Osteoblast (primary cell): ENCODE data around the gene FAS. TPM values are rescaled to one million over a fixed set of nuclear protein-coding genes. Genes with fewer than 3 reads are reported as not detected.
A peak's percentile ranks its signal among the peaks of the same experiment; 100 is the strongest.

ENCODE experiments used
- DNase-seq: peaks from one replicate; pipeline ENCODE4 v3.0.0; 2011; ENCODE audit warnings: low spot score, mixed read lengths; ENCODE audit not compliant: insufficient read length; ENCODE audit errors: missing footprints
- H2AFZ ChIP-seq: 2 replicates; pipeline ENCODE4 v1.6.0; 2011; ENCODE audit warnings: mild to moderate bottlenecking, low read length
- H3K27ac ChIP-seq: 2 replicates; pipeline ENCODE4 v1.5.1; 2011; ENCODE audit warnings: mild to moderate bottlenecking, low read depth, low read length, moderate library complexity
- H3K27me3 ChIP-seq: 2 replicates; pipeline ENCODE4 v1.6.0; 2012; ENCODE audit warnings: mild to moderate bottlenecking, control low read depth, inconsistent platforms, low read length, moderate library complexity; ENCODE audit not compliant: insufficient read depth
- H3K36me3 ChIP-seq: 2 replicates; pipeline ENCODE4 v1.5.1; 2011; ENCODE audit warnings: mild to moderate bottlenecking, low read length, control low read depth, moderate library complexity; ENCODE audit not compliant: insufficient read depth
- H3K4me1 ChIP-seq: 2 replicates; pipeline ENCODE4 v1.5.1; 2011; ENCODE audit warnings: mild to moderate bottlenecking, low read length, control low read depth, moderate library complexity; ENCODE audit not compliant: insufficient read depth
- H3K4me2 ChIP-seq: 2 replicates; pipeline ENCODE4 v1.6.0; 2011; ENCODE audit warnings: mild to moderate bottlenecking, low read length; ENCODE audit not compliant: insufficient read depth
- H3K4me3 ChIP-seq: fragments of 200-600 bp; sonication (generic); 3 replicates; pipeline ENCODE4 v1.5.1; 2012; ENCODE audit warnings: mild to moderate bottlenecking, low read length, inconsistent platforms; ENCODE audit not compliant: insufficient read depth
- H3K79me2 ChIP-seq: 2 replicates; pipeline ENCODE4 v1.6.0; 2012; ENCODE audit warnings: mild to moderate bottlenecking, low read length, control low read depth, inconsistent platforms; ENCODE audit not compliant: insufficient read depth
- H3K9me3 ChIP-seq: 2 replicates; pipeline ENCODE4 v1.5.1; 2011; ENCODE audit warnings: low read depth, low read length, control low read depth
- H4K20me1 ChIP-seq: 2 replicates; pipeline ENCODE4 v1.6.0; 2012; ENCODE audit warnings: mild to moderate bottlenecking, low read length, control low read depth; ENCODE audit not compliant: insufficient read depth
- total RNA-seq: library from RNA; depleted of rRNA; stranded (reverse); fragments of >200 nt; gene quantifications from 2 replicates; pipeline ENCODE4 v1.2.3, GENCODE V29; 2012
- TF ChIP-seq, protein P1 (sequence below): IDR thresholded peaks from 2 replicates; pipeline ENCODE4 v1.5.1; 2011; ENCODE audit warnings: mild to moderate bottlenecking, low read depth, low read length, moderate library complexity; ENCODE audit errors: extremely low read depth

FAS gene
- total RNA-seq, 1 donor = 49.6 TPM

DNA sequence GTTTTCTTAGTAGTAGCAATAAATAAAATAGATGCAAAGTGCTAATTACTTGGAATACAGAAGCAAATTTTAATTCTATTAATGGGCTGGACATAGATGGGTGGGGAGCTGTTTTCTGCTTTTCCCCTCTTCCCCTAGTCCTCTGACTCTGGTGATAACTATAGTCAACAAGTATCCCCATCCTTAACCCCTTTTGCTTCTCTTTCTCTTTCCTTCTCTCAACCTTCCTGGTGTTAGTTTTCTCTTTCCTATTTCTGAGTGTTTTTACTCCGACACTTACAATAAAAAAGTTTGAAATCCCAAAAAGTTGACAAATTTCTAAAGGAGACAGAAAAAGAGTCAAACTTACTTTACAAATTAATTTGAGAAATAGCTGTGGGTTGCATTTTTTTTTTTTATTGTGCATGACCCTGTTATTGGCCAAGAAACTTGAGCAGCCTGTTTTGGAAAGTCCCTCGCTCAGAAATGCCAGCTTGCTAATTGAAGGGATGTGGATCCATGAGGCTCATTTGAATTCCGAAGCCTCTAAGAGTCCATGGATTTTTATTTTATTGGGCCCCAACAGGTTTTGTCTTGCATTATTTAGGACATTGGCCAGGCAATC, 2.4 kb downstream of the FAS start:
- DNase-seq = no peak

DNA sequence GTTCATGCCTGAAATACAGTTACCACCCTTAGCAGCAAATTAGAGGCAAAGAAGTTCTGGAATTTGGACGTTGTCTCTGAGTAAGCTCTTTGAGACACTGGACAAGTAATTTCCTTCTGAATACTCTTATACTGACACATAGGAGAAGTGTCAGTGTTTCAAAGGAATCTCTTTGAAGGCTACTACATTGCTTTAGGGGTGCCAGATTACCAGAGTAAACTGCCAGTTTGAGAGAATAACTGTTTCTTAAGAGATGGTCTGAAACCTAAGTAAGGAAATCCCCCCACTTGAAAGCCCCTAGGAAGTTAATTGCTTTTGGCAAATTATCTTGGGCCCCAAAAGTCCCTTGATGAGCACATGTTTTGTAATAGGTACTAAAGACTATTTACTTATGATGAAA, 3.4 kb downstream of the FAS start:
- DNase-seq = no peak
- Histone ChIP-seq H3K36me3 (no peaks in the 10 kb centered on the region), H3K4me3 (peak overlapping the region; percentile 27), H3K4me1 (peaks cover 33% of the 10 kb centered on the region), H2AFZ (no peak overlapping the region), H3K27me3 (no peaks in the 10 kb centered on the region), H3K27ac (peak overlapping the region; percentile 4), H3K9me3 (no peaks in the 10 kb centered on the region), H4K20me1 (no peaks in the 10 kb centered on the region), H3K4me2 (peak overlapping the region; percentile 81), H3K79me2 (peaks cover 76% of the 10 kb centered on the region)
- TF ChIP-seq, protein P1, sequence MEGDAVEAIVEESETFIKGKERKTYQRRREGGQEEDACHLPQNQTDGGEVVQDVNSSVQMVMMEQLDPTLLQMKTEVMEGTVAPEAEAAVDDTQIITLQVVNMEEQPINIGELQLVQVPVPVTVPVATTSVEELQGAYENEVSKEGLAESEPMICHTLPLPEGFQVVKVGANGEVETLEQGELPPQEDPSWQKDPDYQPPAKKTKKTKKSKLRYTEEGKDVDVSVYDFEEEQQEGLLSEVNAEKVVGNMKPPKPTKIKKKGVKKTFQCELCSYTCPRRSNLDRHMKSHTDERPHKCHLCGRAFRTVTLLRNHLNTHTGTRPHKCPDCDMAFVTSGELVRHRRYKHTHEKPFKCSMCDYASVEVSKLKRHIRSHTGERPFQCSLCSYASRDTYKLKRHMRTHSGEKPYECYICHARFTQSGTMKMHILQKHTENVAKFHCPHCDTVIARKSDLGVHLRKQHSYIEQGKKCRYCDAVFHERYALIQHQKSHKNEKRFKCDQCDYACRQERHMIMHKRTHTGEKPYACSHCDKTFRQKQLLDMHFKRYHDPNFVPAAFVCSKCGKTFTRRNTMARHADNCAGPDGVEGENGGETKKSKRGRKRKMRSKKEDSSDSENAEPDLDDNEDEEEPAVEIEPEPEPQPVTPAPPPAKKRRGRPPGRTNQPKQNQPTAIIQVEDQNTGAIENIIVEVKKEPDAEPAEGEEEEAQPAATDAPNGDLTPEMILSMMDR = no peak

More for the DNA sequence above, 2.4 kb downstream of the FAS start:
- H3K27me3 ChIP-seq = no peaks in the 10 kb centered on the region
- H2AFZ ChIP-seq = no peak overlapping the region
- H3K4me1 ChIP-seq = peaks cover 34% of the 10 kb centered on the region
- H3K79me2 ChIP-seq = peaks cover 72% of the 10 kb centered on the region
- TF ChIP-seq, protein P1 = no peak
- H3K4me2 ChIP-seq = peak overlapping the region; percentile 81
- H3K9me3 ChIP-seq = no peaks in the 10 kb centered on the region
- H3K36me3 ChIP-seq = no peaks in the 10 kb centered on the region
- H3K27ac ChIP-seq = peak overlapping the region; percentile 4
- peak overlapping the region; percentile 48 for H3K4me3 ChIP-seq
- no peaks in the 10 kb centered on the region for H4K20me1 ChIP-seq

- Histone ChIP-seq H2AFZ (no peak overlapping the region), H3K4me3 (no peak overlapping the region), H3K27me3 (no peaks in the 10 kb centered on the region), H3K9me3 (no peaks in the 10 kb centered on the region), H3K79me2 (peaks cover 78% of the 10 kb centered on the region), H3K36me3 (no peaks in the 10 kb centered on the region), H3K27ac (no peak overlapping the region), H4K20me1 (no peaks in the 10 kb centered on the region), H3K4me1 (peaks cover 32% of the 10 kb centered on the region), H3K4me2 (no peak overlapping the region)
- TF ChIP-seq, protein P1 = no peak
- no peak for DNase-seq
Measured at GRCh38 chr10:88995156-88995876, 4.7 kb downstream of the FAS start.

DNA sequence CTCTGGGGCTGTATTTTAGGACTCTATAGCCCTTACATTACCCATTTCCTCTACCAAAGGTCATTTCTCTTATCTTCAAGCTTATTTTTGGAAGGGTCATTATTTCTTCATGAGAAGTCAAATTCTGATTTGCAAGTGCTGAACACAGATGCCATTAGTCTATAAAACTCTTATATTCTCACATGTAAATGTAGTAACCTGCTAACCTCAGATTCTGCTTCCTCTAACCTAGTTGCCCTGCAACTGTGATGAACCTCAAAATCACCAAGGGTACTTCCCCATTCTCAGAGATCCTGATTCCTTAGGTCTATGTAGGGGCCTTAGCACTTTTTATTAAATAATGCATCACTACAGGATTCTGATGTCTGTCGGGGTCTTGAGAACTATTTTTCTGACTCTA, 6.3 kb downstream of the FAS start:
- Histone ChIP-seq H2AFZ (no peak overlapping the region), H3K4me2 (no peak overlapping the region), H3K27me3 (no peaks in the 10 kb centered on the region), H3K4me3 (no peak overlapping the region), H3K27ac (no peak overlapping the region), H4K20me1 (no peaks in the 10 kb centered on the region), H3K9me3 (no peaks in the 10 kb centered on the region), H3K4me1 (peaks cover 42% of the 10 kb centered on the region), H3K36me3 (no peaks in the 10 kb centered on the region), H3K79me2 (peaks cover 88% of the 10 kb centered on the region)
- DNase-seq = no peak
- TF ChIP-seq, protein P1 = no peak
